CD4-positive, alpha-beta T cell treated with Interleukin-6 for 4 hours (primary cell): ENCODE measurements around the gene THOC2.
A peak's percentile ranks its signal among the peaks of the same experiment; 100 is the strongest.
"Not testable (repeated sequence)": the region's sequence is repeated elsewhere in the genome, so short reads cannot be mapped to it uniquely, and the experiment has no call there.

Experiments used
- DNase-seq: peaks from one replicate; pipeline ENCODE4 v3.0.0-alpha.2; 2020; ENCODE audit warnings: mixed read lengths

THOC2 gene

GRCh38 chrX:123664467-123665167, 68.2 kb downstream of the THOC2 start:
- DNase-seq, result not testable (repeated sequence)

GRCh38 chrX:123663720-123664119, 69.1 kb downstream of the THOC2 start:
- DNase-seq, result not testable (repeated sequence)

GRCh38 chrX:123656507-123656906, 76.3 kb downstream of the THOC2 start:
- not testable (repeated sequence) for DNase-seq

DNA sequence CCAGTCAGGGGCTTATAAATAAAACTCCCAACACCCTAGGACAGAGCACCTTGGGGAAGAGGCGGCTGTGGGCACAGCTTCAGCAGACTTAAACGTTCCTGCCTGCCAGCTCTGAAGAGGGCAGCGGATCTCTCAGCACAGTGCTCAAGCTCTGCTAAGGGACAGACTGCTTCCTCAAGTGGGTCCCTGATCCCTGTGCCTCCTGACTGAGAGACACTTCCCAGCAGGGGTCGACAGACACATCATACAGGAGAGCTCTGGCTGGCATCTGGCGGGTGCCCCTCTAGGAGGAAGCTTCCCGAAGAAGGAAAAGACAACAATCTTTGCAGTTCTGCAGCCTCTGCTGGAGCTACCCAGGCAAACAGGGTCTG, 84.1 kb downstream of the THOC2 start:
- DNase-seq, result not testable (repeated sequence)

DNA sequence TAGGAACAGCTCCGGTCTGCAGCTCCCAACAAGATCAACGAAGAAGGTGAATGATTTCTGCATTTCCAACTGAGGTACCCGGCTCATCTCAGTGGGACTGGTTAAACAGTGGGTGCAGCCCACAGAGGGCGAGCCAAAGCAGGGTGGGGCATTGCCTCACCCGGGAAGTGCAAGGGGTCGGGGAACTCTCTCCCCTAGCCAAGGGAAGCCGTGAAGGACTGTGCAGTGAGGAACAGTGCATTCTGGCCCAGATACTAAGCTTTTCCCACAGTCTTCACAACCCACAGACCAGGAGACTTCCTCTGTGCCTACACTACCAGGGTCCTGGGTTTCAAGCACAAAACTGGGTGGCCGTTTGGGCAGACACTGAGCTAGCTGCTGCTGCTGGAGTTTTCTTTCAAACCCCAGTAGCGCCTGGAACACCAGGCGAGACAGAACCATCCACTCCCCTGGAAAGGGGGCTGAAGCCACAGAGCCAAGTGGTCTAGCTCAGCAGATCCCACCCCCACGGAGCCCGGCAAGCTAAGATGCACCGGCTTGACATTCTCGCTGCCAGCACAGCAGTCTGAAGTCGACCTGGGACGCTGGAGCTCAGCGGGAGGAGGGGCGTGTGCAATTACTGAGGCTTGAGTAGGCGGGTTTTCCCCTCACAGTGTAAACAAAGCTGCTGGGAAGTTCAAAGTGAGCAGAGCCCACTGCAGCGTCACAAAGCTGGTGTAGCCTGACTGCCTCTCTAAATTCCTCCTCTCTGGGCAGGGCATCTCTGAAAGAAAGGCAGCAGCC, 84.6 kb downstream of the THOC2 start:
- peak; percentile 27 for DNase-seq

DNA sequence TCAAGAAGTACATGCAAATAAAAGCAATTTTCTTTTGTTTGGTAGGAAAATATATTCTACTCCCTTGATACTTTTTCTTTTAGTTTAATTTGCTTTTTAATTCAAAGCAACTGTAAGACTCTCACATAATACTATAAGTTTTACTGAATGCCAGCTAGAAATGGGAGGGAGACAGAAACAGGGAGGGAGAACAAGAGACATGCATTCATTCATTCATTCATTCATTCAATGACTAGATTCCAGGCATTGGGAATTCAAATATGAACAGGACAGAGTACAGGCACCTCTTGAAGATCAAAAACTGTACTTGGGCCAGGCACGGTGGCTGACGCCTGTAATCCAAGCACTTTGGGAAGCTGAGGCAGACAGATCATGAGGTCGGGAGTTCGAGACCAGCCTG, 85.6 kb downstream of the THOC2 start:
- no peak for DNase-seq

DNA sequence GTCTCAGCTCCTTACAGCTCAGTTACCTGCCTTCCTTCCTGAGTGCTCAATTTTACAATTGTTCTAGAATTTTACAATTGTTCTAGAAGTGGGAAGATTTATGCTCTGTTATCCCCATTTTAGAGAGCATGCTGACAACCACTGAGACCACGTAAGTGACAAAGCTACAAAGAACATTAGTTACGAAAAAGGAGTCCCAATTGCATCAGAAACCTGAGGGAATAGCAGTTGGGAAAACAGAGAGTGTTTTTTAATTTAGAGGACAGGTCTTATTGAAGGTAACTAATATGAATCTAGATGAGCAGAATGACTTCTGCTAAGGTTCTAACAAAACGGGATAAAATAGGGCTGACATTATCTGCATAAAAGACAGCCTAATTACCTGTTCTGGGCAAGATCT, 103.3 kb downstream of the THOC2 start:
- no peak for DNase-seq

DNA sequence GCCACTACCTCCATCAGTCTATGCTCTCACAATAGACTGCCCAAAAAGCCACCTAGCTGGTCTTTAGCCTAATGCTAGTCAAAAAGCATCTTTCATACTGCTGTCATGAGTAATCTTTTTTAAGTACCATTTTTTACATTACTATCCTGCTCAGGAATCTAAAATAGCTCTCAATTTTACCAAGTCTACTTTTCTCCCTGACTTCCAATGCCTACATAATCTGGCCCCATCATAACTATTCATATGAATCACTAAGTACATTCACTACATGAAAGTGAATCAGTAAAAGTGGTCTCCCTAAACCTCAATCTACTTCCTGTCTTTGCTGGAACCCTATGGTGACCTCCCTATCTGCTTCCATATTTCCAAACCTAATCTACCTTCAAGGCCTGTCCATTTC, 105.9 kb downstream of the THOC2 start:
- no peak for DNase-seq

DNA sequence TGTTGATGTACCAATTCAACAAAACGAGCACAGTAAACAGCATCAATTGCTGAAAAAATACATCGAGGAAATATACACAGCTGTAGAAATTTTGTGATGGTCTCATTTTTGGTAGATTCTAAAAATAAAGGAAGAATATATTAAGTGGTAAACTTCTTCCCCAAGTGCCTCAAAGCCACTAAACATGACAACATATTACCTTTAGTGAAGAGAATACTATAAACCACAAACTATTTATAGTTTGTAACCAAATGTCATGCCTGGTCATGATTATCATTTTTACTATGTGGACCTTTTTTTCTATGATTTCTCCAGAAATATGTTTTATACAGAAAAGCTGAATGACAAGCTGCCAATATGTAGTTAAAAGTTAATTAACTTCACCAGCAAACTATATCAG, 106.9 kb downstream of the THOC2 start:
- no peak for DNase-seq

GRCh38 chrX:123625477-123625876, 107.4 kb downstream of the THOC2 start:
- no peak for DNase-seq

DNA sequence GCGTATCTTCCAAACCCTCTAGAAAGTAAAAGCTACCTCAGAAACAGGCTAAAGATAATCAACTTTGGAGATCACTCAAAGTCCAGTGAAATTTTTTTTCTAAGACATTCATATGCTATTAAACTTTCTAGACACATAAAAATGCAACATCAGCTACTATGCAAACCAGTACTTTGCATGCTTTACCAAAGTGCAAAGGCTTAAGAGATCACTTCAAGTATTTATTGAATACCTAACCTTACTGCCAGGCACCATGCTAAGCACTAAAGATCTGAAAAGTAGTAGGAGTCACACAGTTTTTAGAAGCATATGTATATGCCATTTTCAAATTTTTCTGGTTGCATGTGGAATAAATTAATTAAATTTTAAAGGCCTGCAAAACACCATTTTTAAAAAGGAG, 115.8 kb downstream of the THOC2 start:
- DNase-seq, result no peak

DNA sequence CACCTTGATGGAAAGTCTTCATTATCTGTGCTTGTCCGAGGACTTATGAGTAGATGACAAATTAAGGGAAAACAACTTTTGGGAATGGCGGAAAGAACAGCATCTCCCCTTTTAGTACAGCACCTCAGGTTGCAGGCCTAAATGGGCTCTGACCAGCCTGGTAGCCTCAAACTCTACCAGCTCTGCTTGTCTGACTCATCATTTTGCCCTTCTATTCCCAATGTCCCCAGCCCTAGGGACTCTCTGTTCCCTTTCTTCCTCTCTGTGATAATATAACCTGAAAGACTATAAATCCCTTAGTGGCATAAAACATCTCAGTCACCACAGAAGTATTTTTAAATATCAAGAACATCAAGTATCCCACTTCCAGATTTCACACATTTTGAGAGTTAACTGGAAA, 121.9 kb downstream of the THOC2 start:
- DNase-seq, result no peak

DNA sequence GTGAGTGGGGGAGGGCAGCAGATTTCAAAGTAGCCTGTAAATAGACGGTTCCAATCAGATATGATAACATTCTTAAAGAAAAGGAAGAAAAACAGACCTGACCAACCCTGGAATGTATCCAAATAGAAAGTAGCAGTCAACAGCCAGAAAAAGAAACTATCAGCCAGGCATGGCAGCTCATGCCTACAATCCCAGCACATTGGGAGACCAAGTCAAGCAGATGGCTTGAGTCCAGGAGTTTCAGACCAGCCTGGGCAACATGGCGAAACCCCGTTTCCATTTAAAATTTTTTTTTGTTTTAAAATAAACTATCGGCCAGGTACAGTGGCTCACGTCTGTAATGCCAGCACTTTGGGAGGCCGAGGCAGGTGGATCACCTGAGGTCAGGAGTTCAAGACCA, 125.0 kb downstream of the THOC2 start:
- no peak for DNase-seq

DNA sequence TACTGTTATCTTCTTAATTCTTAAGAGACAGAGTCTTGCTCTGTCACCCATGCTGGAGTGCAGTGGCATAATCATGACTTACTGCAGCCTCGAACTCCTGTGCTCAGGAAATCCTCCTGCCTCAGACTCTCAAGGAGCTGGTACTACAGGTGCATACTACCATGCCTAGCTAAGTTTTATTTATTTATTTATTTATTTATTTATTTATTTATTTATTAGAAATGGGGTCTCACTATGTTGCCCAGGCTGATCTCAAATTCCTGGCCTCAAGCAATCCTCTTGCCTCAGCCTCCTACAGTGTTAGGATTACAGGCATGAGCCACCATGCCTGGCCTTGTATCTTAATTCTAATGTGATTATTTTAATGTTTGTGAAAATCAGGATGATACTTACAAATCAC, 125.6 kb downstream of the THOC2 start:
- DNase-seq, result no peak

GRCh38 chrX:123603491-123603890, 129.4 kb downstream of the THOC2 start:
- DNase-seq, result no peak

DNA sequence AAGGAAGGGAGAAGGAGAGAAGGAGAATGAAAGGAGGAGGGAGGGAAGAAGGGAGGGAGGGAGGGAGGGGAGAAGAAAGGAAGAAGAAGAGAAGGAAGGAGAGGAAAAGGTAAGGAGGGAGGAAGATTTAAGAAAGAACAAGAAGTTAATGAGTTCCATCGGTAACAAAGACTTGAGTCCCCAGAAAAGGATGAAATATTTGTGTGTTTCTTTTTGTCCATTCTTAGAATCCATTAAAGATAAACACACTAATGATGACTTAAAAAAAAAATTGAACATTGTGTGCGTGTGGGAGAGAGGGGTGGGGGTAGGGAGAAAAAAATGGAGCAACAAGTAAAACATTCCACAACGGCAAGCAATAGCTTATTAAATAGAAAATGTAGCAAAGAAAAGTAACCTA, 131.4 kb downstream of the THOC2 start:
- no peak for DNase-seq

- no peak for DNase-seq
These were observed 132.7 kb downstream of the THOC2 start for GRCh38 chrX:123600181-123600580.

DNA sequence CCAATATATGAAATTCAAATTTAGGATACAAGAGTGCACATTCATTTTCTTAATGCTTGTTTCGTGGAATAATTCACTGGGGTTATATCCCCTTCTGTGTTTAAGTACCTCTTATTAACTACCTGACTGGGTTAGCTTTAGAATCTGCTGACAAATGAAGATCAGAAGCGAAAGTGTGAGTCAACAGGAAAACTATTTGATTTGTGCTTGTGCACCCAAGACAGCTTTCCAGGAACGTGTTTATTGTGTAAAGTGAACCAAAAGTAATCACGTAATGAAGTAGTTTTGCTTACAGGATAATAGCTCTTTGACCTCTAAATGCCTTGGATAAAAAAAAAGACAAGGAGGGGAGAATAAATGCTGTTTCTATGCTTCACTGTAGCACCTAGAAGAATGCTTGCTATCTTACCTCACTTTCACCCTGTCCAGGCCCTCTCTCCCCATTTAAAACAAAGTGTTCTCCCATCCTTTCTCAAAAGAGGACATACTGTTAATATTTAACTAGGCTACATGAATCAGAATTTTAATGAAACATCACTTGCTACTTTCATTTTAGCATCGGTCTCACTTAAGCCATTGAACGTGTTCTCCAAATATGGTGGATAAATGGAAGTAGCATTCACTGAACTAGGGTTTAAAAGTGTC, 141.9 kb downstream of the THOC2 start:
- DNase-seq, result no peak

- DNase-seq, result no peak
These were observed 144.1 kb downstream of the THOC2 start for GRCh38 chrX:123588723-123589122.

GRCh38 chrX:123581586-123581985, 151.3 kb downstream of the THOC2 start:
- no peak for DNase-seq

DNA sequence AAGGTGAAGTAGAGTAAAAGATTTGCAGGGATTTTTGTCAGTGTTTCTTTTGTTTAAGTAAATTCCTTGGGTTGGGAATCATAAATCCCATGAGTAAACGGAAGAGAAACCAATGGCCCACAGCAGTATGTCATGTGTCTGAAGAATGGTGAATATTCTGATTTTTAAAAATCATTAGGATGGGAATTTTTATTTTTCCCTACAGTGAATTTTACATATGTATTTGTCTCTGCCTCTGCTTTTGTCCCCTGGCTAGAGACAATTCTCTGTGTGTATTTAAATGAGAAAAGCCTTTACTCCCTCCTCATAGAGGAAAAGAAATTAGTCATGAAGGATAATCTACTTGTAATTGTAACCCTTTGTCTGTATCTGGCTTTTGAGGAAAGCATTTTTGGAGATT, 152.1 kb downstream of the THOC2 start:
- no peak for DNase-seq

DNA sequence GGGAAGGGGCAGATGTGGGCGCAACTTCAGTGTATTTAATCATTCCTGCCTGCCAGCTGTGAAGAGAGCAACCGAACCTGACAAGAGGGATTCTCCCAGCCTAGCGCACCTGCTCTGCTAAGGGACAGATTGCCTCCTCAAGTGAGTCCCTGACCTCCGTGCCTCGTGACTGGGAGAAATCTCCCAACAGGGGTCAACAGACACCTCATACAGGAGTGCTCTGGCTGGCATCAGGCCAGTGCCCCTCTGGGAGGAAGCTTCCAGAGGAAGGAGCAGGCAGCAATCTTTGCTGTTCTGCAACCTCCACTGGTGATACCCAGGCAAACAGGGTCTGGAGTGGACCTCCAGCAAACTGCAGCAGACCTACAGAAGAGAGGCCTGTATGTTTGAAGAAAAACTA, 158.8 kb downstream of the THOC2 start:
- not testable (repeated sequence) for DNase-seq

DNA sequence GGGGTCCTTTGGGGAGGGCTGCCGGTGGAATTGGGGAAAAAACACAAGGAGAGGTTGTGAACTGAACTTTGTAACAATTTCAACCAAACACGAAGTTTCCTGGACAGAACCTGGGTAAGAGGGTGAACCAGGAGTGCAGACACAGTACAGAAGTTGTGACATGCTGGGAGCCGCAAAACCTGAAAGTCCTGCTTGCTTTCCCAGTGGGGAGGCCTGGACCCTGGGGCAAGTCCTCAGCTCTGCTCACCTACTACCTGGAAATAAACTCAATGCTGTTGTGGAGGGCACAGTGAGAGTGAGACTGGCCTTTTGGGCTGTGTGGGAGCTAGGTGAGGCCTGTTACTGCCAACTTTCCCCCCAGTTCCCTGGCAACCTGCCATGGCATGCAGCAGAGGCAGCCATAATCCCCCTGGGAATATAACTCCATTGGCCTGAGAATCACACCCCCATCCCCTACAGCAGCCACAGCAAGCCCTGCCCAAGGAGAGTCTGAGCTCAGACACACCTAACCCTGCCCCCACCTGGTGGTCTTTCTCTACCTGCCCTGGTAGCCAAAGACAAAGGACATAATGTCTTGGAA, 162.8 kb downstream of the THOC2 start:
- DNase-seq, result no peak

DNA sequence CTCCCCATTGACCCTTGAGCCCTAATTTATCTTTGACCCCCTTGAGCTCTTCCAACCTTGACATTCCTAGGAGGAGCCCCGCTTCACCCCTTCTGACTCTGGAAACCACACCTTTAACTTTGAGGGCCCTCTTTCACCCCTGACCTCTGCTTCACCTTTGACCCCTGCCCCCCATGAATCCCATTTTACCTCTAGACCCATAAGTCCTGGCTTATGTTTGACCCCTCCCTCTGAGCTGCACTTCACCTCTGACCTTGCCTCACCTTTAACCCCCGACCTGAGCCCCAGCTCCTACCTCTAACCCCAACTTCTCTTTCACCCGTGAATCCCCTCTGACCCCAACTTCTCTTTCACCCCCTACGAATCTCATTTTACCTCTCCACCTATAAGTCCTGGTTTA, 169.7 kb downstream of the THOC2 start:
- no peak for DNase-seq
